B cell (primary cell): Measurements from ENCODE around the gene YTHDC2. TPM values are rescaled to one million over a fixed set of nuclear protein-coding genes. Genes with fewer than 3 reads are reported as not detected.

Source experiments
- ATAC-seq: fragments of 200-7000 bp; cut with Tn5 transposase; one replicate; pipeline ENCODE4 v1.10.0; 2021; ENCODE audit warnings: low read depth, mild to moderate bottlenecking, moderate number of reproducible peaks, moderate library complexity
- CTCF ChIA-PET: fragments of 350-600 bp; sonication (Branson Sonifier 250); formaldehyde crosslinking; loops from one replicate; lab custom pipeline; 2021; ENCODE audit warnings: antibody characterized with exemption, inconsistent platforms; lab: Charles Lee
- POLR2A ChIA-PET: fragments of 350-600 bp; sonication (Branson Sonifier 250); formaldehyde crosslinking; loops from one replicate; lab custom pipeline; 2021; ENCODE audit warnings: antibody characterized with exemption; lab: Charles Lee
- DNase-seq: peaks from one replicate; pipeline ENCODE4 v3.0.0; 2013
- H2AFZ ChIP-seq: 2 replicates; pipeline ENCODE4 v1.6.1; 2012; ENCODE audit warnings: mild to moderate bottlenecking, low read depth, low read length; ENCODE audit not compliant: insufficient read depth, poor library complexity, severe bottlenecking
- H3K27ac ChIP-seq, 2 donors: 1 replicate in 1 of 2; 2 replicates in 1 of 2; pipeline ENCODE4 v1.5.1; 2012 to 2013; ENCODE audit warnings: low read length in 2 of 2, mild to moderate bottlenecking in 2 of 2, moderate library complexity in 1 of 2
- H3K27me3 ChIP-seq, 4 experiments: fragments of 200-600 bp in 1 of 4; sonication (generic) in 1 of 4; replicated peaks in 1 of 4; 1 replicate in 2 of 4; 2 replicates in 2 of 4; pipeline versions ENCODE4 v1.6.1 to v1.7.0; 2013 to 2016; ENCODE audit warnings: low read length in 3 of 4, mild to moderate bottlenecking in 2 of 4, mixed read lengths in 1 of 4, moderate library complexity in 1 of 4; ENCODE audit not compliant: insufficient read depth in 4 of 4, control insufficient read depth in 3 of 4; ENCODE audit errors: control extremely low read depth in 1 of 4
- H3K36me3 ChIP-seq, 2 experiments: replicated peaks in 1 of 2; 1 replicate in 1 of 2; 2 replicates in 1 of 2; pipeline versions ENCODE4 v1.6.1 to v1.7.1; 2013; ENCODE audit warnings: low read length in 1 of 2; ENCODE audit not compliant: insufficient read depth in 2 of 2, control insufficient read depth in 1 of 2; ENCODE audit errors: control extremely low read depth in 1 of 2, extremely low read depth in 1 of 2
- H3K4me1 ChIP-seq, 2 donors: fragments of 200-600 bp in 1 of 2; sonication (generic) in 1 of 2; 1 replicate in 1 of 2; 2 replicates in 1 of 2; pipeline versions ENCODE4 v1.5.1 to v1.6.1; 2013 to 2017; ENCODE audit warnings: low read length in 2 of 2; ENCODE audit not compliant: control insufficient read depth in 2 of 2, insufficient read depth in 2 of 2
- H3K4me2 ChIP-seq: replicated peaks from 2 replicates; pipeline ENCODE3; 2012; ENCODE audit warnings: mild to moderate bottlenecking, low read depth, low read length; ENCODE audit not compliant: poor library complexity, severe bottlenecking
- H3K4me3 ChIP-seq, 5 experiments: fragments of 200-600 bp in 1 of 5; sonication (generic) in 1 of 5; 1 replicate in 3 of 5; 2 replicates in 2 of 5; pipeline versions ENCODE4 v1.5.1 to v1.7.0; 2011 to 2016; ENCODE audit warnings: low read length in 4 of 5, mild to moderate bottlenecking in 4 of 5, low read depth in 2 of 5, control low read depth in 1 of 5, moderate library complexity in 1 of 5; ENCODE audit not compliant: insufficient read depth in 1 of 5; ENCODE audit errors: control extremely low read depth in 1 of 5, extremely low read depth in 1 of 5
- H3K79me2 ChIP-seq: fragments of 200-600 bp; sonication (generic); one replicate; pipeline ENCODE4 v1.6.0; 2016; ENCODE audit warnings: low read length; ENCODE audit not compliant: control insufficient read depth, insufficient read depth
- H3K9ac ChIP-seq: fragments of 200-600 bp; sonication (generic); 2 replicates; pipeline ENCODE4 v1.6.1; 2017; ENCODE audit warnings: mild to moderate bottlenecking, low read length, moderate library complexity
- H3K9me3 ChIP-seq, 3 donors: one replicate each; pipeline versions ENCODE4 v1.6.1 to v1.7.1; 2013; ENCODE audit warnings: low read length in 2 of 3; ENCODE audit not compliant: control insufficient read depth in 2 of 3, insufficient read depth in 1 of 3; ENCODE audit errors: control extremely low read depth in 1 of 3
- H4K20me1 ChIP-seq: 2 replicates; pipeline ENCODE4 v1.6.0; 2012; ENCODE audit warnings: mild to moderate bottlenecking, low read length; ENCODE audit not compliant: insufficient read depth, control insufficient read depth, poor library complexity, severe bottlenecking
- H3K27ac Mint-ChIP-seq: one replicate; pipeline ENCODE4 v1.8.0; 2021; ENCODE audit warnings: mixed read lengths
- H3K27me3 Mint-ChIP-seq: one replicate; pipeline ENCODE4 v1.8.0; 2021; ENCODE audit warnings: mixed read lengths
- H3K4me1 Mint-ChIP-seq: one replicate; pipeline ENCODE4 v1.8.0; 2021; ENCODE audit warnings: mixed read lengths
- H3K4me3 Mint-ChIP-seq: one replicate; pipeline ENCODE4 v1.8.0; 2021; ENCODE audit warnings: mixed read lengths
- H3K9me3 Mint-ChIP-seq: one replicate; pipeline ENCODE4 v1.8.0; 2022; ENCODE audit warnings: mixed read lengths; ENCODE audit not compliant: insufficient read depth
- EZH2 ChIP-seq: IDR thresholded peaks from 2 replicates; pipeline ENCODE4 v1.6.1; 2012; ENCODE audit warnings: borderline replicate concordance, low read depth, mild to moderate bottlenecking, moderate library complexity, low read length; ENCODE audit not compliant: insufficient read depth, poor library complexity, severe bottlenecking
- intact Hi-C: fragments of 100-400 bp; cut with micrococcal nuclease; formaldehyde crosslinking; loops from one replicate; pipeline ENCODE4 v1.10.0; 2022
- polyA plus RNA-seq: library from polyadenylated mRNA; depleted of rRNA; stranded (reverse); fragments of >200 nt; gene quantifications from 2 replicates; pipeline ENCODE4 v1.2.3, GENCODE V29; 2012
- total RNA-seq, 2 donors: library from RNA; stranded (reverse); fragments of 120-200 nt in 1 of 2; gene quantifications; 1 replicate in 1 of 2; 2 replicates in 1 of 2; pipeline versions ENCODE4 v1.2.3 to v1.2.4, GENCODE V29; 2013 to 2022
- TF ChIP-seq, protein P1 (sequence below): fragments of 200-600 bp; IDR thresholded peaks from one replicate; pipeline ENCODE4 v1.8.0; 2022; ENCODE audit warnings: antibody characterized with exemption, mild to moderate bottlenecking

YTHDC2 gene
- total and polyA plus RNA-seq, 2 donors (not counting 1 experiment from before 2014, with no cell fraction given): 8.6 to 52.6 TPM

GRCh38 chr5:113520429-113520828 lies 6.9 kb downstream of the YTHDC2 start:
- Mint-ChIP-seq H3K9me3 (no peaks in the 10 kb centered on the region), H3K4me3 (no peak overlapping the region), H3K27me3 (no peaks in the 10 kb centered on the region), H3K4me1 (peaks cover 48% of the 10 kb centered on the region), H3K27ac (no peak overlapping the region)
- no peak overlapping the region for H3K9ac ChIP-seq
- DNase-seq (no peak), ATAC-seq (no peak)
- H3K9me3 ChIP-seq: no peaks in the 10 kb centered on the region
- peaks cover 13 to 31% of the 10 kb centered on the region in 2 donors for H3K4me1 ChIP-seq
- no peak overlapping the region for H3K4me3 ChIP-seq
- no peak overlapping the region for H3K27ac ChIP-seq
- TF ChIP-seq EZH2: no peak
- TF ChIP-seq, protein P1, sequence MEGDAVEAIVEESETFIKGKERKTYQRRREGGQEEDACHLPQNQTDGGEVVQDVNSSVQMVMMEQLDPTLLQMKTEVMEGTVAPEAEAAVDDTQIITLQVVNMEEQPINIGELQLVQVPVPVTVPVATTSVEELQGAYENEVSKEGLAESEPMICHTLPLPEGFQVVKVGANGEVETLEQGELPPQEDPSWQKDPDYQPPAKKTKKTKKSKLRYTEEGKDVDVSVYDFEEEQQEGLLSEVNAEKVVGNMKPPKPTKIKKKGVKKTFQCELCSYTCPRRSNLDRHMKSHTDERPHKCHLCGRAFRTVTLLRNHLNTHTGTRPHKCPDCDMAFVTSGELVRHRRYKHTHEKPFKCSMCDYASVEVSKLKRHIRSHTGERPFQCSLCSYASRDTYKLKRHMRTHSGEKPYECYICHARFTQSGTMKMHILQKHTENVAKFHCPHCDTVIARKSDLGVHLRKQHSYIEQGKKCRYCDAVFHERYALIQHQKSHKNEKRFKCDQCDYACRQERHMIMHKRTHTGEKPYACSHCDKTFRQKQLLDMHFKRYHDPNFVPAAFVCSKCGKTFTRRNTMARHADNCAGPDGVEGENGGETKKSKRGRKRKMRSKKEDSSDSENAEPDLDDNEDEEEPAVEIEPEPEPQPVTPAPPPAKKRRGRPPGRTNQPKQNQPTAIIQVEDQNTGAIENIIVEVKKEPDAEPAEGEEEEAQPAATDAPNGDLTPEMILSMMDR: no peak
- H3K79me2 ChIP-seq: peaks cover 68% of the 10 kb centered on the region
- intact Hi-C loops: no loop called here
- peaks cover 16% of the 10 kb centered on the region for H4K20me1 ChIP-seq
- no peak overlapping the region for H3K4me2 ChIP-seq
- peaks cover 9 to 10% of the 10 kb centered on the region in 2 experiments for H3K36me3 ChIP-seq
- POLR2A ChIA-PET: no interaction called here
- CTCF ChIA-PET: no interaction called here
- H3K27me3 ChIP-seq: no peaks in the 10 kb centered on the region
- H2AFZ ChIP-seq: no peak overlapping the region

DNA sequence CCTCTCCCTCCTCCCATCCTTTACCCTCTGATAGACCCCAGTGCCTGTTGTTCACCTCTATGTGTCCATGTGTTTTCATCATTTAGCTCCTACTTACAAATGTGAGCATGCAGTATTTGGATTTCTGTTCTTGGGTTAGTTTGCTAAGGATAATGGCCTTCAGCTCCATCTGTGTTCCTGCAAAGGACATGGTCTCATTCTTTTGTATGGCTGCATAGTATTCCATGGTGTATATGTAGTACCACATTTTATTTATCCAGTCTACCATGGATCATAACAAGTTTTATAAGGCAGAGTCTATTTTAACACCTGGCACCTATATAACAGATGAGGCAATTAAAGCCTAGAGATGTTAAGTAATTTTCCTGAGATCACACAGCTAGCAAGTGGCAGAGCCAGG lies 7.4 kb downstream of the YTHDC2 start:
- peaks cover 16% of the 10 kb centered on the region for H4K20me1 ChIP-seq
- H2AFZ ChIP-seq: no peak overlapping the region
- Mint-ChIP-seq H3K27me3 (no peaks in the 10 kb centered on the region), H3K9me3 (no peaks in the 10 kb centered on the region), H3K4me1 (peaks cover 45% of the 10 kb centered on the region), H3K4me3 (no peak overlapping the region), H3K27ac (no peak overlapping the region)
- ChIA-PET POLR2A (no interaction called here), CTCF (no interaction called here)
- peaks cover 14 to 31% of the 10 kb centered on the region in 2 donors for H3K4me1 ChIP-seq
- H3K4me2 ChIP-seq: no peak overlapping the region
- H3K9ac ChIP-seq: no peak overlapping the region
- no peak for ATAC-seq
- H3K27me3 ChIP-seq: no peaks in the 10 kb centered on the region
- H3K36me3 ChIP-seq: peaks cover 9 to 10% of the 10 kb centered on the region in 2 experiments
- H3K9me3 ChIP-seq: no peaks in the 10 kb centered on the region
- no peak for DNase-seq
- TF ChIP-seq EZH2: no peak
- TF ChIP-seq, protein P1: no peak
- no peak overlapping the region for H3K4me3 ChIP-seq
- peaks cover 71% of the 10 kb centered on the region for H3K79me2 ChIP-seq
- no peak overlapping the region for H3K27ac ChIP-seq
- intact Hi-C loops: no loop called here
